Skeletal muscle tissue (tissue), 4 donors: ENCODE data around the gene SRP68. TPM values are rescaled to one million over a fixed set of nuclear protein-coding genes. Genes with fewer than 3 reads are reported as not detected.
A peak's percentile ranks its signal among the peaks of the same experiment; 100 is the strongest.

Experiments used
- H3K27ac ChIP-seq: one replicate; pipeline ENCODE4 v1.7.0; 2013; ENCODE audit warnings: mild to moderate bottlenecking, low read depth, low read length, inconsistent platforms
- H3K27me3 ChIP-seq, 3 donors: one replicate each; pipeline ENCODE4 v1.7.0; 2013; ENCODE audit warnings: low read length in 3 of 3; ENCODE audit not compliant: control insufficient read depth in 3 of 3, insufficient read depth in 3 of 3
- H3K36me3 ChIP-seq, 3 donors: one replicate each; pipeline ENCODE4 v1.7.0; 2013; ENCODE audit warnings: low read length in 3 of 3; ENCODE audit not compliant: control insufficient read depth in 3 of 3, insufficient read depth in 3 of 3
- H3K4me1 ChIP-seq, 3 donors: one replicate each; pipeline ENCODE4 v1.7.0; 2013; ENCODE audit warnings: low read length in 3 of 3, mild to moderate bottlenecking in 3 of 3; ENCODE audit not compliant: control insufficient read depth in 3 of 3, insufficient read depth in 3 of 3
- H3K4me3 ChIP-seq, 3 donors: one replicate each; pipeline ENCODE4 v1.7.0; 2013; ENCODE audit warnings: low read length in 3 of 3
- H3K9ac ChIP-seq, 3 donors: one replicate each; pipeline ENCODE4 v1.7.0; 2013; ENCODE audit warnings: low read length in 3 of 3, mild to moderate bottlenecking in 3 of 3, moderate library complexity in 2 of 3, low read depth in 1 of 3
- H3K9me3 ChIP-seq, 3 donors: one replicate each; pipeline ENCODE4 v1.7.0; 2013; ENCODE audit warnings: low read length in 3 of 3; ENCODE audit not compliant: control insufficient read depth in 3 of 3
- total RNA-seq: library from RNA; depleted of rRNA; stranded (reverse); fragments of >200 nt; gene quantifications from one replicate; pipeline ENCODE4 v1.2.3, GENCODE V29; 2014
- donor health status: Osteomylitis.

SRP68 gene
- total RNA-seq, 1 donor from 2014 or later: 41.8 TPM

- Histone ChIP-seq H3K9ac (peak overlapping the region; percentile 71 to 91 (median 83)), H3K4me3 (peak overlapping the region; percentile 72 to 95 (median 83)), H3K9me3 (no peaks in the 10 kb centered on the region), H3K4me1 (peaks cover 15 to 19% (median 16%) of the 10 kb centered on the region in 3 donors), H3K36me3 (peaks cover 18 to 22% (median 19%) of the 10 kb centered on the region in 3 donors), H3K27ac (peak overlapping the region; percentile 69), H3K27me3 (no peaks in the 10 kb centered on the region)
Measured at GRCh38 chr17:76104140-76104895, 32.0 kb upstream of the SRP68 start.

GRCh38 chr17:76103274-76104139, 31.2 kb upstream of the SRP68 start, which contains the start of gene EXOC7:
Gene EXOC7, minus strand, starts transcription at chr17:76103787. Its CDS starts 95 bp downstream, at chr17:76103692.
- Histone ChIP-seq H3K9me3 (no peaks in the 10 kb centered on the region), H3K4me3 (peak within 1 kb of the TSS; percentile 72 to 95 (median 83)), H3K27ac (peak within 1 kb of the TSS; percentile 69), H3K9ac (peak within 1 kb of the TSS; percentile 71 to 91 (median 83)), H3K4me1 (peaks cover 15 to 19% (median 16%) of the 10 kb centered on the region in 3 donors), H3K36me3 (peaks cover 18 to 22% (median 19%) of the 10 kb centered on the region in 3 donors), H3K27me3 (no peaks in the 10 kb centered on the region)

- H3K4me1 ChIP-seq: peaks cover 15 to 19% (median 16%) of the 10 kb centered on the region in 3 donors
- peak overlapping the region; percentile 72 to 95 (median 83) for H3K4me3 ChIP-seq
- no peaks in the 10 kb centered on the region for H3K9me3 ChIP-seq
- H3K27ac ChIP-seq: peak overlapping the region; percentile 69
- H3K27me3 ChIP-seq: no peaks in the 10 kb centered on the region
- H3K36me3 ChIP-seq: peaks cover 18 to 22% (median 19%) of the 10 kb centered on the region in 3 donors
- H3K9ac ChIP-seq: peak overlapping the region; percentile 71 to 91 (median 76)
Measured at GRCh38 chr17:76102944-76103273, 30.6 kb upstream of the SRP68 start.

GRCh38 chr17:76097716-76098295, 25.5 kb upstream of the SRP68 start:
- no peak overlapping the region for H3K27ac ChIP-seq
- no peaks in the 10 kb centered on the region for H3K9me3 ChIP-seq
- H3K9ac ChIP-seq: no peak overlapping the region
- H3K36me3 ChIP-seq: peaks cover 46 to 55% (median 55%) of the 10 kb centered on the region in 3 donors
- peaks cover 7 to 10% (median 8%) of the 10 kb centered on the region in 3 donors for H3K4me1 ChIP-seq
- no peak overlapping the region for H3K4me3 ChIP-seq
- no peaks in the 10 kb centered on the region for H3K27me3 ChIP-seq

- Histone ChIP-seq H3K9ac (no peak overlapping the region), H3K27me3 (no peaks in the 10 kb centered on the region), H3K27ac (no peak overlapping the region), H3K4me1 (no peaks in the 10 kb centered on the region), H3K36me3 (peaks cover 45 to 62% (median 61%) of the 10 kb centered on the region in 3 donors), H3K4me3 (no peak overlapping the region), H3K9me3 (no peaks in the 10 kb centered on the region)
Measured at GRCh38 chr17:76095943-76096342, 23.6 kb upstream of the SRP68 start.

- Histone ChIP-seq H3K9ac (no peak overlapping the region), H3K4me3 (no peak overlapping the region), H3K27ac (no peak overlapping the region), H3K4me1 (no peaks in the 10 kb centered on the region), H3K9me3 (no peaks in the 10 kb centered on the region), H3K27me3 (no peaks in the 10 kb centered on the region), H3K36me3 (peaks cover 54 to 71% (median 69%) of the 10 kb centered on the region in 3 donors)
Measured at GRCh38 chr17:76094046-76094445, 21.7 kb upstream of the SRP68 start.

- Histone ChIP-seq H3K27me3 (no peaks in the 10 kb centered on the region), H3K9ac (no peak overlapping the region), H3K36me3 (peaks cover 66 to 82% (median 80%) of the 10 kb centered on the region in 3 donors), H3K4me3 (no peak overlapping the region), H3K4me1 (no peaks in the 10 kb centered on the region), H3K9me3 (no peaks in the 10 kb centered on the region), H3K27ac (no peak overlapping the region)
Measured at GRCh38 chr17:76092526-76093413, 20.5 kb upstream of the SRP68 start.

- Histone ChIP-seq H3K4me3 (no peak overlapping the region), H3K4me1 (no peaks in the 10 kb centered on the region), H3K9me3 (no peaks in the 10 kb centered on the region), H3K36me3 (peaks cover 71 to 82% (median 81%) of the 10 kb centered on the region in 3 donors), H3K27me3 (no peaks in the 10 kb centered on the region), H3K27ac (no peak overlapping the region), H3K9ac (no peak overlapping the region)
Measured at GRCh38 chr17:76091526-76092286, 19.4 kb upstream of the SRP68 start.
